NCI-H446 (cell line): Measurements from ENCODE around the gene ELF2.
"Not testable (repeated sequence)": the region's sequence is repeated elsewhere in the genome, so short reads cannot be mapped to it uniquely, and the experiment has no call there.

Experiments
- DNase-seq, 2 experiments: peaks; one replicate each; lab custom pipeline; 2025; lab: John Stamatoyannopoulos, UW

ELF2 gene

DNA sequence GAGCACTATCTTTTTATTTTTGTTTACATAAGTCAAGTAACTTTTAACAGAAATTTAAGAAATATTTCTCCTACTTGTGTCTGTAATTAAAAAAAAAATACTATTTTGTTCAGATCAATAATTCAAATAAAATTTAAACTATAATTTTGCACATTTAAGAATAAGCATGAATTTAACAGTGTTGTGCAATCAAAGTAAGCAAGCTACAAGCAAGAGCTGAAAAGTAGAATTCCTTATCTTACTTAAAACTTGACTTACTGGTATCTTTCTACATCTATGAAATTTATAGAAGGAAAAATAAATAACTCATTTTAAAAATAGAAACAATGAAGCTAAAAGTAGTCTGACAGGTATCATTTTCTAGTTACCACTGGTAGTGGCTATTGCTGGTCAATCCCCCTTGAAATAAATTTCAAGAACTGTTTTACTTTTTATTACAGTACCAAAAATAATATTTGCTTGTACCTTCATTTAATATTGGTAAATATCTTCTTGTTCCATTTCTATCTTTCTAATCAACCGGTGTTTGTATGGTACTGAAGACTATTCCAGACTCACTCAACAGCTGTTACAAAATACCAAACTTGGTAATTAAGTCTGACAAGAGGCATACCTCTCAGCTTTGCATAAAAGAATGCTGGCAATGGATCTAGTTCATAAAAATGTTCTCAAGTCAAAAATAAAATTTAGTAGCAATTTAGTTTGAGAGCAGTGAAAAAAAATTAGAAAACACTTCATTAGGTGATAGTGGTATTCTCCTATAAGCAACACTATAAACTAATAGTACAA lies 99.3 kb downstream of the ELF2 start:
- DNase-seq = no peak

- DNase-seq = no peak
These were observed 100.8 kb downstream of the ELF2 start for GRCh38 chr4:139076016-139076744.

DNA sequence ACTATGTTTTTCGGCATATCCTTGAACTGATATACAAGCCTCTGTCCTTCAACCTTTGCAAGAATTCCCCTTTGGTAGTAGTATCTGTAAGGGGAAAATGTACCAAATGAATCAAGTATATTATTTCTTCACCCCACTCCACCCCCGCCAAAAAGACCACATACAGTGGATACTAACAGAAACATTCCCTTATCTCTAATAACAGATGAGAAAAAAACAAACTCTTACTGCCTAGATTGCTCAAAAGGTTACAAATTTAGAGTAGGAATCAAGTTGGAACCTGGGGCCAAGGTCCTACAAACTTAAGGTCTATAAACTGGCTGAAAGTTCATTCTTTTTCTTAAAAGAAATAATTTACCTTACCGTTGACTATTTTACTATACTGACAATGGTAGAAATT lies 116.4 kb downstream of the ELF2 start:
- DNase-seq = no peak

DNA sequence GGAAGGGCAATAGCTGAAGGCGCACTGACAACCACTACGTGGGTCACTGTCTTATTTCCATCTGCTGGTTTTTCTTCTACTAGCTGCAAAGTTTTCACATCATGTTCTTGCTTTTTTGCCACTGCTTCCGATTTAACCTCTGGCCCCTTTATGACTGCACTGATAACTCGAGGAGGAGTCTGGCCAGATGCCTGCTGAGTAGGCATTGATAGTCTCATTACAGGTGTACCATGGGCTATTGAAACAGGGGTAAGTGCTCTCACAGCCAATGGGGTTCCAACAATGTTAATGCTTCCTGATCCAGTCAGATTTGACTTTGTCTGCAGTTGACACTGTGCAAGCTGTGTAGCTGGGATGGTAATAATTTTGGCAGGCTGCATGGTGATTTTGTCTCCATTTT lies 118.0 kb downstream of the ELF2 start:
- not testable (repeated sequence) for DNase-seq

DNA sequence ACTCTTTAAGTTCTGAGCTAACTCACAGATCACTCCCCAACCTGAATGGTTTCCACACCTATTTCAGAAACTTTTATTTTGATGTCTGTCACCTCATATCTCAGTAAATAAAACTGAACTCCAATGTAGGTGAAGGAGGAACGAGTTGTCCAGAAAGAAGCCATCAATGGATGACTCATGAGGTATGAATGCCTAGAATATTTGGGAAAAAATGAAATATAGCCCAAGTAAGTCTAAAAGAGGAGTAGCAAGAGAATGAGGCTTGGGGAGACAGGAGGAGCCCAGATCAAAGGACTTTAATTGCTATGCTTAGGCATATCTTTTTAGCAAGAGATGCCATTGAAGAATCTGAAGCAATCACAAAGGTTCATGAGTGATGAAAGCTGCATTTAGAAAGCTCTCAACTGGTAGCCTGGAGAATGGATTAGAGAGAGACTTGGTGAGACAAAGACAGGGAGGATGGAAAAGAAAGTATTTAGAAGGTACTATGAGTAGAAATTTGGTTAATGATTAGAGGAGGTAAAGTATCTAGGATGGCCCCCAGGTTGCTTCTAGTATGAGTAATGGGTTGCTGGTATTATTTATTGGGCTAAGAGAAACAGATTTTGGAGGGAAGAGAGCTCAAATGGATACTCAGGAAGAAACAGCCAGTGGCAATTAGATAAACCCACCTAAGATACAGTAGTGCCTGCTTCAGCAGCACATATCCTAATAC lies 122.1 kb downstream of the ELF2 start:
- DNase-seq = no peak

- no peak for DNase-seq
These were observed 123.1 kb downstream of the ELF2 start for GRCh38 chr4:139053909-139054308.

GRCh38 chr4:139050446-139050845 lies 126.6 kb downstream of the ELF2 start:
- no peak for DNase-seq

DNA sequence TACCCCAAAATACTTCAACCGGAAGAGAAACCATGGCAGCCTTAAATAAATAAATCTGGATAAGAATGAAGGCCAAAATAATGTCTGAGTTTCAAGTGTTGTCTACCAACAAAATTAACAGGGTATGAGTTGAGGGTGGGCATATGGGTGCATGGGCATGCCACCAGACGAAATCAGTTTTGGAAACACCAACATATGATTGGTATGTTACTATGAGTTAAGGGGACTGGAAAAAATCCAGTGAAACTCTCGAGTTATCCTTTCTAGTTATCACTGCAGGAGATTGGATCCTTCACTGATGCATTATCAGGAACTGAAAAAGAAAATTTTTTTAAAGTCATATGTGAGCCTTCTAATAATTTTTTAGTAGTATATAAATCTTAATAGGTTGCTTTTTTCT lies 129.0 kb downstream of the ELF2 start:
- DNase-seq = no peak

DNA sequence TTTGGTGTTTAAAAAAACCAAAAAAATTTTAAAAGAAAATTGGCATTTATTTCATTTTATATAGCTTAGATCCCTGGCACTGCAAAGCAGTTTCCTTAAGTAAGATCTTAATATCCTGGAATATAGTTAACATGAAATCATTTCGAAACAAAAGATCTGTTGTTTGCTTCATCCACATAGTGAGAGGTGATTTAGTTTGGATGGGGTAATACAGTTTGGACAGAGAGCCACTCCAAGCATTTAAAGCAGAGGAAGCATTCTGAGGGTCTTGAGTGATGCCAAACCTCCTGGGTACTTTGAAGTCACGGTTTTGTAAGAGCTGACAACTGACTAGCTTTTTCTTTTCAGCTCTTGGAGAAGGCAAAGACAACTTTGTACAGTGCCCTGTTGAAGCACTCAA lies 132.7 kb downstream of the ELF2 start:
- DNase-seq = no peak

DNA sequence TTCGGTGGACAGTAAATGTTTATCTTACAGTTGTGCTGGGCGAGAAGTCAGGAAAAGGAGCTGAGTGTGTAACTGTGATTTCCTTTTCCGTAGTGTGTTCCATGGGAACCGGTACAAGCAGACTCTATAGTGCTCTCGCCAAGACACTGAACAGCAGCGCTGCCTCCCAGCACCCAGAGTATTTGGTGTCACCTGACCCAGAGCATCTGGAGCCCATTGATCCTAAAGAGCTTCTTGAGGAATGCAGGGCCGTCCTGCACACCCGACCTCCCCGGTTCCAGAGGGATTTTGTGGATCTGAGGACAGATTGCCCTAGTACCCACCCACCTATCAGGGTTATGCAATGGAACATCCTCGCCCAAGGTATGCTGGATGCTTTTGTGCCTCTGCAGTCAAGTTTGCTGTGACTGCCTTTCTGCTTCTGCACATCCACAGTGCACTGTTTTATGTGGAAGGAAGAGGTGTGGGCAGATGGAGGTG lies 134.0 kb downstream of the ELF2 start:
- DNase-seq = no peak

- no peak for DNase-seq
These were observed 138.1 kb downstream of the ELF2 start for GRCh38 chr4:139038874-139039443.

- no peak for DNase-seq
These were observed 140.1 kb downstream of the ELF2 start for GRCh38 chr4:139036885-139037284.

DNA sequence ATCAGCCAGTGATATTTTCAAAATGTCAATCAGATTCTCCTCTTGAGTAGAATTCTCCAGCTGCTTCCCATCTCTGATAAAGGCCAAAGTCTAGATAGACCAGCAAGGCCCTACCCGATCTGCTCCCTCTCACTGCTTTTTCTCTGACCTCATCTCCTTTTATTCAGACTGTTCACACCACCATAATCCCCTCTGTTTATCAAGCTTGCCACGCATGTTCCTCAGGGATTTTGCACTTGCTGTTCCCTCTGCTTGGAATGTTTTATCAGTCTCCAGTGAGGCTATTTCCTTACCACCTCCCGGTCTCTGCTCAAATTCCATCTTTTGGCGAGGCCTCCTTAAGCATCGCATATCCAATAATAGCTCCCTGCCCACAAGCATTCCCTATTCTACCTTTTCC lies 141.4 kb downstream of the ELF2 start:
- DNase-seq = no peak

DNA sequence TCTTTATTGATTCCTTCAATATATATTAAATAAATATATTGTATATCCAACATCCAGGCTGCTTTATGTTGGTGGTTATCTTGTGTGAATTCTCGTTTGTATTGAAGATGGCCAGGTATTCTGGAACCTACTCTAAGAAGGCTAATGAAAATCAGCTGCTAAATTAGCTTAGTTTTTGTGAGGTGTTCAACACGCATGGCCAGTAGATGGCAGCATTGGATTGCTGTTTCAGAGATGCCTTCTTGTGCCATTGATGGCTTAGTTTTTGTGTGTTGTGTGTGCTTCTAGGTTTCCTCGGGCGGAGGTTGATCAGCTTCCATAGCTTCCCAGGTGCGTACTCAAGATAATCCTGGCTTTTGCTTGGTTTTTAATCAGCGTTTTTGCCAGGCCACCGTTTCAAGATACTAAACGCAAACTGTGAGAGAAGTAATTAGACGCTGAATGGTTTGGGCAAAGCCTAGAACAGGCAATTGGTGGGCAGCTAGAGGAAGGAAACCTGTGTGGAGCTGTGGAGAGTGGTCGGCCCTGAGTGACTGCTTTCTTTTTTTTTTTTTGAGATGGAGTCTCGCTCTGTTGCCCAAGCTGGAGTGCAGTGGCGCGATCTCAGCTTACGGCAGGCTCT lies 146.3 kb downstream of the ELF2 start:
- DNase-seq = peak; percentile 60 to 84

DNA sequence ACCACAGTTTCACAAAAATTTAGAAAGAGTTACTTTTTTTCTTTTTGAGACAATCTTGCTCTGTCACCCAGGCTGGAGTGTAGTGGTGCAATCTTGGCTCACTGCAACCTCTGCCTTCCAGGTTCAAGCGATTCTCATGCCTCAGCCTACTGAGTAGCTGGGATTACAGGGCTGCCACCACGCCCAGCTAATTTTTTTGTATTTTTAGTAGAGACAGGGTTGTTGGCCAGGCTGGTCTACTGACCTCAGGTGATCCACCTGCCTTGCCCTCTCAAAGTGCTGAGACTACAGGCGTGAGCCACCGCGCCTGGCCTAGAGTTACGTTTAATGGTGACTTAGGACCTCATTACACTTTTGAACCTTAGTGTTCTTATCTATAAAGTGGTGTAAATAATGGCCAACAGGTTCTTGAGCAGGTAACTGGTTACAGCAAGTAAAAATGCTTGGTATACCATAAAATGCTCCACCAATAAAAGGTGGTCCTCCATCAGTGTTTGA lies 147.1 kb downstream of the ELF2 start:
- DNase-seq = not testable (repeated sequence)

DNA sequence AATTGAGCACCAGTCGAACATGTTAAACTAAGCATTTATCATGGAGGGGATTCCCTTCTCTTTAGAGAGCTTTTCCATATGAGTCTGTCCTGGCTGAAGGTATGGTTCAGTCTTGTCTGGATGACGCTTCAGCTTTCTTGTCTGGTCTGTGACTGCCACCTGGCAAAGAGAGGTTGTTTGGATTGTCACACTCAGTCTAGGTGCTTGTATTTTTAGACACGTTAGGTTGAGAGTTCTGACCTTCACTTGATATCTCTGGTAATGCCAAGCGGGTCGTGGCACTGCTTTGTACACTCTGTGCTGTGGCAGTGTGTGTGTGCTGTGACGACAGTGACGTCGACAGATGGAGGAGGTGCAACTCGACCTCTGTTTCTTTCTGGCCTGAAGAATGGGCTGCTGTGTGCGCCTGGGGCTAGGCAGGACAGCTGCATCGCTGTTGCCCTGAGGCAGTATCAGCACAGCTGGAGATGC lies 148.8 kb downstream of the ELF2 start:
- DNase-seq = no peak

GRCh38 chr4:139027776-139028175 lies 149.2 kb downstream of the ELF2 start:
- no peak for DNase-seq

DNA sequence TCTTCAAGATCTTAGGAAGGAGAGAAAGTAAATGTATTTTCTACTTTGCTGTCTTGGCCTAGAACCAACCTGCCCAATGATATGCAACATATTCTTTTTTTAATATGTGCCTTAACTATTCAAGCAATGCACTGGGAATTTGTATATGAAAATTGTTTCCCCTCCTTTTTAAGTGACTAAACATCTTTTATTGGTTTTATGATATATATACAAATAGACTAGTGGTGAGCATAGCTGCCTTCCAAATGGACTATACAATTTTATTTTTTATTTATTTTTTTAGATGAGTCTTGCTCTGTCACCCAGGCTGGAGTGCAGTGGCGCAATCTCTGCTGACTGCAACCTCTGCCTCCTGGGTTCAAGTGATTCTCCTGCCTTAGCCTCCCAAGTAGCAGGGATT lies 151.2 kb downstream of the ELF2 start:
- DNase-seq = no peak

- DNase-seq = no peak
These were observed 152.3 kb downstream of the ELF2 start for GRCh38 chr4:139024686-139025085.

DNA sequence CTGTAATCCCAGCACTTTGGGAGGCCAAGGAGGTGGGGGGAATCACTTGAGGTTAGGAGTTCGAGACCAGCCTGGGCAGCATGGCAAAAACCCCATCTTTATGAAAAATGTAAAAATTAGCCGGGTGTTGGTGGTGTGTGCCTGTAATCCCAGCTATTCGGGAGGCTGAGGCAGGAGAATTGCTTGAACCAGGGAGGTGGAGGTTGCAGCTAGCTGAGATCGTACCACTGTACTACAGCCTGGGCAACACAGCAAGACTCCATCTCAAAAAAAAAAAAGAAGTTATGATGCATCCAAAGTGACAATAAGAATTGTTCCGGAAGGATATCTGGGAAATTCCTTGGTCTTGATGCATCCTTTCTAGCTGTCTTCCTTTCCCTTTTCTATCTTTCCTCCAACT lies 154.2 kb downstream of the ELF2 start:
- DNase-seq = no peak

DNA sequence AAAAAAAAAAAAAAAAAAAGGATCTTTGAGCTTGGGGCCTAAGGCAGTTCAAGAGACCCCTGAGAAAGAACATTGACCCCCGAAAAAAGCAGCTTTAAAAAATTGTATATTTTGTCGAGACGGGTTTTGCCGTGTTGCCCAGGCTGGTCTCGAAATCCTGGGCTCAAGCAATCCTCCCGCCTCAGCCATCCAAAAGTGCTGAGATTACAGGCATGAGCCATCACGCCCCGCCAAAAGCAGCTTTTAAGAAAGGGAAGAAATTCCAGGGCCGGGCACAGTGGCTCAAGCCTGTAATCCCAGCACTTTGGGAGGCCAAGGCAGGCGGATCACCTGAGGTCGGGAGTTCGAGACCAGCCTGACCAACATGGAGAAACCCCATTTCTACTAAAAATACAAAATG lies 155.9 kb downstream of the ELF2 start:
- DNase-seq = not testable (repeated sequence)

DNA sequence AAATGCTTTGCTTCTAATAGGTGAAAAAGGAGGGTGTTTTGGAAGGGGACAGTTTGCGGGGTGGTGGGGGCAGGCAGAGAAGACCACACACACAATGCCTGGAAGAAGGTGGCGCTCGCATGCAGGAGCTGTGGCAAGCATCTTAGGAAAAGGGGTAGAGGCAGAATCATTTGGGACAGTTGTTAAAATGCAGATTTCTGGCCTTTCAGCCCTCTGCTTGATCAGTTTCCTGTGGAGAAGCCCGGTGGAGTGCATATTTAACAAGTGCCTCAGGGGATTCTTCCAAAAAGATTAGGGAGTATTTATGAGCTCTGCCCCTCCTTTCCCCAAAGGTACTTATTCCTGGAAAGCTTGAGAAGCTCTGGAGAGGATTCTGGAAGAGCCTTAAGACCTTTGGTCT lies 156.6 kb downstream of the ELF2 start:
- DNase-seq = no peak
